Measurements from ENCODE around the gene FAM72C.
"Not testable (repeated sequence)": the region's sequence is repeated elsewhere in the genome, so short reads cannot be mapped to it uniquely, and the experiment has no call there.

Gene FAM72C

GRCh38 chr1:143971924-143972700 is at the start of gene FAM72C:
FAM72C (minus strand) TSS chr1:143971986; CDS start chr1:143971141, 845 bp downstream.
- not testable (repeated sequence) for DNase-seq

DNA sequence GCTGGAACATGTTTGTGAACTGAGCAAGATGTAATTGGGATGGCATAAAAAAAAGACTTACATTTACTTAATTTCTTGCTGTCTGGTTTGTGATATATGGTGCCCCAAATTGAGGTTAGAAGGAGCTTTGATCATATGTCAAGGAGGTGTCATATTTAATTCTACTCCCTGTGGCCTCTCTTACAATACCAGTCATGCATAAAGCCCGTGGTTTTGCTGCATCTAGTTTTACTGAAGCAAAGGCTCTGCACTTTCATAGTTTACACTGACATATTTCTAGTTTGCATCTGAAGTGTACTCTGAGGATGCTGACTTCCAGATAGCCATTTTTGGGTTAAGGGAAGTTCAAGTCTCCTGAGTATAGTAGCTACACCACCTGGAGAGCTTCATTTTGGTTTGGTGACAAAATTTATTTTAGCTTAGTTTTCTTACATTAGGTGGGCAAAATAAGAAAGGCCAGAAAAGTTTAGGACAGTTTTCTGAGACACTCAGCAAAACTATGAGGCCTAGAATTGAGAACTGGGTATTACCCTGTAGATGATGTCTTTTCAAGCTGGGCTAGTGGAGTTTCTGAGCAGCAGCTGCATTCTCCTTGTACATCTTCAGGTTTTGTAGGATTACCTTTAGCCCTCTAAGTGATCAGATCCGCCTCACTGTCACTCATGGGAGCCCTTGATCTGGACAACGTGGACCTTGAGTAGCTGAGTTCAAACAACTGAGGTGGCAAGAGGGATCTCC is 48.4 kb upstream of the FAM72C start:
- not testable (repeated sequence) for DNase-seq

- DNase-seq = not testable (repeated sequence)
These were observed 47.3 kb upstream of the FAM72C start for GRCh38 chr1:144019101-144019500.

- DNase-seq = not testable (repeated sequence)
These were observed 43.6 kb upstream of the FAM72C start for GRCh38 chr1:144015180-144015966.

DNA sequence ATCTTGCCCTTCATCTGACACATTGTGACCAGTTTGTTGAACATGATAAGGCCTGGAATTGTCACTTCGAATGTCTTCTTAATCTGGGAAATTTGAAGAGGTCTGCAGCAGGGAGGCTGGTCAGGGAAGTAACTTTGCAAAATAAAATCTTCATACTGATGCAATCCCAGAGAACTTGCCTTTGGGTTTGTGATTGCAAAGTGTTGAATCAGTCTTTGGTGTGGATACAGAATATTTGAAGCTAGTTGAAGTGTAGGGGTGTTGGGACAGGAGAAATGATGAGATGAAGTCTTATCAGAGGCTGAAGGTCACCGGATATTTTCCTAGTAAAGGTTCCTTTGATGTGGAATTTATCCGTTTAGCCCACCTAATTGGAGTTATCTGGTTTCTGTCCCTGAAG is 42.7 kb upstream of the FAM72C start:
- DNase-seq = not testable (repeated sequence)

- DNase-seq = not testable (repeated sequence)
These were observed 42.3 kb upstream of the FAM72C start for GRCh38 chr1:144014121-144014520.

DNA sequence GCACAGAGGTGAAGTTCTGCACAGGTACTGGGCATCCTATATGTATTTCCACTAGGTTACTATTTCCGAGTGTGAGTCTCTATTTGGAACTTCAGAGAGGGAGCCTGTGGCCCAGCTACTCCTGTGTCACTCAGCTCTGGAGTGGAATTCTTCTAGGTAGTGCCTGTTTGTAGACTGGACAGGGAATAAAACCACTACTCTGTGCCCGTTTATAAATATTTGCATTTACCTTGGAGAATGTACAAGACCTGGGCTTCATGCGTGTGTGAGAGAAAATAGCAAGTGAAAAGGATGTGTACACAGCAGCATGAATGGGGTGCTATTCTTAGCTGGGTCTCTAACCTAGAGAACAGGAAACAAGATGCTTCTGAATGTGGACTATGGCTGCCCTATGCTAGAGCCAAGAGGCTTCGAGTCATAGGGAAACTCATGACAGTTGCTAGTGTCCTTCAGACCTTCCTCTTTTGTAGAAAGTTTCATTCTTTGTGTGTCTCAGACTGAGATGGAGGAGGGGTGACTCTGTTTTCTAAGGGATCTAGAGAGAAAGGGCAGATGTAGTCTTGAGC is 40.5 kb upstream of the FAM72C start:
- DNase-seq = not testable (repeated sequence)

DNA sequence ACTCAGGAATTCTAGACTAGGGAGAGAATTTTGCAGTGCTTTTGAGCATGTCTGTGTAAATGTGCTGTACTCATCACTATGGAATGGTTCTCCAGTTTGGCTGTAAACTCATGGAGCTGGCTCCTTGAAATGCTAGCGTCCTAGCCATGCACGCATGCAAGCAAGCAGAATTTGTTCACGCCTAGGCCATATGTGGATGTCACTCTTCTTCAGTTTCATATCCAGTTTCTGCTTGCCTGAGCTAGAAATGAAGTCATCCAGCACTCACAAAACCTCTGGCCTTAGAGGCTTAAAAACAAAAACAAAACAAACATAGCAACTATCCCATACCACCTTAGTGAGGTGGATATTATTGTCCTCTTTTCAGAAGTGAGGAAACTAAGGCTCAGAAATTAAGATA is 37.6 kb upstream of the FAM72C start:
- not testable (repeated sequence) for DNase-seq

- DNase-seq = not testable (repeated sequence)
These were observed 32.5 kb upstream of the FAM72C start for GRCh38 chr1:144004259-144004658.

GRCh38 chr1:144003306-144004029 is 31.7 kb upstream of the FAM72C start:
- DNase-seq = not testable (repeated sequence)

- not testable (repeated sequence) for DNase-seq
These were observed 30.5 kb upstream of the FAM72C start for GRCh38 chr1:144002141-144002881.

- not testable (repeated sequence) for DNase-seq
These were observed 29.3 kb upstream of the FAM72C start for GRCh38 chr1:144001077-144001476.

DNA sequence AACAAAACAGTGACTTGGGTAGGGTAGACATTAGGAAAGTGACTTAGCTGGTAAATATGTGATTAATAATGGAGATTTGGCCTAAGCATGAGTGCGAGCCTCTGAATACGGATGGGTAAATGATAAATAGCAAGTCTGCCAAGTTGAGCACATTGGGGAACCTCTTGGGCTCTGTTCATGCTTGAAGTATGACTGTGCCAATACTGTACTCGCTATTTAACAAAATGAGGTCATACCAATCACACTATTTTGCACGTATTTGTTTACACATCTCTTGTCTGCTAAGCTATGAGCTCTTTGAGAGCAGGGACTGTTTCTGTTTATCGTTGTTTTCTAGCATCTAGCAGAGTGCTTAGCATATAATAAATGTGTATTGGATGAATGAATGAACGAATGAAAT is 24.2 kb upstream of the FAM72C start:
- not testable (repeated sequence) for DNase-seq

- DNase-seq = not testable (repeated sequence)
These were observed 21.6 kb upstream of the FAM72C start for GRCh38 chr1:143993301-143993907.

GRCh38 chr1:143990699-143991098 is 18.9 kb upstream of the FAM72C start:
- DNase-seq = not testable (repeated sequence)

DNA sequence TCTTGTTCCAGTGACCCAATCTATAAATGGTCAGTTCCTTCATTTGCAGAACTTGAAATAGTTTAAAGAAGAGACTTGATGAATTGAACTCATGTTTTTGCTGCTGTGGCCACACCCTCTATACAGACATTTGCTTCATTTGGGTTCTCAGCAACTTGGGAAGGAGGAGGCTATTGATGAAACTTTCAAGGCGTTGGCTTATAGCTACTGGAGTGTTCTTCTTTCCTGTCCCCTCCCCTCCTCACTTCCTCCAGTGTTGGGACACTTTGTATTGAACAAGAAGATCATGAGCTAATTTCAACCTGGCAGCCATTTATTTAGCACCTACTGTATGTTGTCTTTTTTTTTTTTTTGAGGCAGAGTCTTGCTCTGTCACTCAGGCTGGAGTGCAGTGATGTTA is 17.9 kb upstream of the FAM72C start:
- DNase-seq = not testable (repeated sequence)

DNA sequence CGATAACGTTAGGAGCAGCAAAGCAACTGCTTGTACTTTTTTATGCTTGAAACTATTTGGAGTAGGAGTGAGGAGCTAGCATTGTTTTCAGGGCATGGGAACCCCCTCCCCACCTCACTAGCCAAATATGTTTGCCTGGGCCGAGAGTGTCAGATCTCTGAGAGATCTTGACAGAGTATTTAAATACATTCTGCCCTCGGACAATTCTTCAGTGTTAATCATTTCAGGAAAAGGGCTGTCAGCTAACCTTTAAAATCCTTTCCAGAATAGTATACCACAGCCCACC is 17.6 kb upstream of the FAM72C start:
- not testable (repeated sequence) for DNase-seq

GRCh38 chr1:143988602-143989426 is 17.0 kb upstream of the FAM72C start:
- not testable (repeated sequence) for DNase-seq

DNA sequence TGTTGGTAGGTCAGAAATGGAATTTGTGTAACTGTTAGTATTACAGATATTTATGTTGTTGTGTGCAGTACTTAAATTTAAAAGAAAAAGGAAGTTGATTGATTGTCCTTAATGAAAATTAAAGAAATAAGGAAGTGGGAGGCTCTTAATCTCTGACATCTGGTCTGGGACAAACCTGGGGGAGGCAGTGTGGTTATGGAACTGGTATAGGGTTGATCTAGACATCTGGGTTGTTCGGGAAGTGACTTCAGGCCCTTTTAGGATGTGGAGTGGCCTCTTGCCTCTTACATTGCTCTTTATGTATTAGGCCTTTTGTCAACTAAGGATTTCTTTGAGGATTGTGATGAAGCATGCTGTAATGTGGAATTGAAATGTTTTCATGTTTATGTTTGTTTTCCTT is 16.1 kb upstream of the FAM72C start:
- not testable (repeated sequence) for DNase-seq
